Activated CD4-positive, alpha-beta T cell treated with anti-CD3 and anti-CD28 coated beads, Interleukin-10, Interleukin-2, amounts not matched to agents 100 ng/mL and 50 ng/mL, durations not matched to agents 16 hours and 8 hours (primary cell): ENCODE results near the gene OGT.
"Not testable (repeated sequence)": the region's sequence is repeated elsewhere in the genome, so short reads cannot be mapped to it uniquely, and the experiment has no call there.

ENCODE experiments used
- DNase-seq: peaks from one replicate; pipeline ENCODE4 v3.0.0-alpha.2; 2020

Gene OGT

DNA sequence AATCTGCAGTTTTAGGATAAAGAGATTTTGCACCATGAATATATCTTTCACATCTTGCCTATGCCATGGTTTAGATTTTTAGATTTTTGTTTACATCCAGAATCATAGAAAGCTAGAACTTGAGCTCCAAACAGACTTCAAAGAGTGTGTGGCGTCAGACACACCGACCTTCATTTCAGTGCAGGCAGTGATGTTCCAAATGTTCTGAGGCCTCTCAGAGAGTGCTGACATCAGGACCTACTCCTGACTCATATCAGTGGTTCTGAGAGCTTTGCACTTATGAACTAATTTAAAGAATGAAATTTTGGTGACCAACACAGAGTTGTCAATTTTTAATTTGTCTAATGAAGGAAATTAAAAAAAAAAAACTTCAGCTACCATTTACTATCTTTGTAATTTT lies 67.1 kb downstream of the OGT start:
- DNase-seq: no peak

DNA sequence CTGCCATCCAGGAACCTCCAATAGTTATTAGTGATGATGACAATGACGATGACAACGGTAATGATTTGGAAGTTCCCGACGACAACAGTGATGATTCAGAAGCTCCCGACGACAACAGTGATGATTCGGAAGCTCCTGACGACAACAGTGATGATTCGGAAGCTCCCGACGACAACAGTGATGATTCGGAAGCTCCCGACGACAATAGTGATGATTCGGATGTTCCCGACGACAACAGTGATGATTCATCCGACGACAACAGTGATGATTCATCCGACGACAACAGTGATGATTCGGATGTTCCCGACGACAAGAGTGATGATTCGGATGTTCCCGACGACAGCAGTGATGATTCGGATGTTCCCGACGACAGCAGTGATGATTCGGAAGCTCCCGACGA lies 70.7 kb downstream of the OGT start:
- no peak for DNase-seq

DNA sequence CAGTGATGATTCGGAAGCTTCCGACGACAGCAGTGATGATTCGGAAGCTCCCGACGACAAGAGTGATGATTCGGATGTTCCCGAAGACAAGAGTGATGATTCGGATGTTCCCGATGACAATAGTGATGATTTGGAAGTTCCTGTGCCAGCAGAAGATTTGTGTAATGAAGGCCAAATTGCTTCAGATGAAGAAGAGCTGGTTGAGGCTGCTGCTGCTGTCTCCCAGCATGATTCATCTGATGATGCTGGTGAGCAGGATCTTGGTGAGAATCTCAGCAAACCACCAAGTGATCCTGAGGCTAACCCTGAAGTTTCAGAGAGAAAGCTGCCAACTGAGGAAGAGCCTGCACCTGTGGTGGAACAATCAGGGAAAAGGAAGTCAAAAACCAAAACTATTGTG lies 71.2 kb downstream of the OGT start:
- DNase-seq: no peak

DNA sequence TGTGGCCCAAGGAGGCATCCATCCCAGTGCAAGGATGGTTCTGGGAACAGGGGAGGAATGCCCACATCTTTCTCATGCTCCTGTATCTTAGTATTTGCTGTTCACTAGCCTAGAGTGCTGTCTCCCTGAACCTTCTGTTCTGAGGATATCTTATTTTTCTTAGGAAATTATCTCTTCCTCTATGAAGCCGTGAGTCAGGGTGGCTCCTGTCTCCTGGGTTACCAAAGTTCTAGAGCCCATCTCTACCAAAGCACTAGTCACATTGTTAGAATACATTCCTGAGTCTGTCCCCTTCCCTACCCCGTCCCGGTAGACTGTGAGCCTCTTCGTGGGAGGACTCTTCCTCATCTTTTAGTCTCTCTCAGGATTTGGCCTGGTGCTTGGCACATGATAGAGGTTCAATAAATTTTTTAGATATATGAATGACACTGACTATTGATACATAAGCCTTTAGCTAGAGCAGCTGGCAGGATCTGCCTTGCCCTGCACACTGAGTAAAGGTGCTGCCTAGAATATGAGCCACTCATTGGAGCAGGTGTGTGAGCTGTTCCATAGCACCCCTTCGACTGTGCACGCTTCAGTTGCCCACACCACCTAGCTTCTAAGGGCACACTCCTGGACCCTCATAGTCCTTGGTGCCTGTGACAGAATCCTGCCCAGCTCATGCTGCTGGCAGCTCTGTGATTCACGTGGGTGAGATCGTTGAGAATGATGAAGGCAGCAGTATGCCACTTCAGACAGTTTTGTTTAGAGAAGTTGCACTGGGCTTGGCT lies 72.1 kb downstream of the OGT start:
- no peak for DNase-seq

GRCh38 chrX:71606536-71607216 lies 73.8 kb downstream of the OGT start:
- peak; percentile 21 for DNase-seq

GRCh38 chrX:71607488-71607887 lies 74.6 kb downstream of the OGT start:
- DNase-seq: no peak

GRCh38 chrX:71609095-71609750 lies 76.3 kb downstream of the OGT start:
- DNase-seq: peak; percentile 21

DNA sequence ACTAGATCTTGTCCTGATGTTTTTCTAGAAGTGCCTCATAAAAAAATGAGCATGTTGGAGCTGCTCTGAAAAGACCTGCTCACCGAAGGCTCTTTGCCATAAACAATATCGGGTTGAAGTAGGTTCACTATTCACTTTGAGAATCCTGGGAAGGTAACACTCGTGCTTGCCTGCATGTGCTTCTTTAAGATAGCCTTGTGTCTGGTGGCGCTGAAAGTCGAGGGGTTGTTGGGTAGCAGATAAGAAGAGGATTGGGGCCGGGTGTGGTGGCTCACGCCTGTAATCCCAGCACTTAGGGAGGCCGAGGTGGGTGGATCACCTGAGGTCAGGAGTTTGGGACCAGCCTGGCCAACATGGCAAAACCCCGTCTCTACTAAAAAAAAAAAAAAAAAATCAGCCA lies 78.8 kb downstream of the OGT start:
- not testable (repeated sequence) for DNase-seq

- no peak for DNase-seq
Measured at GRCh38 chrX:71612256-71612655, 79.4 kb downstream of the OGT start.

GRCh38 chrX:71615056-71615455 lies 82.2 kb downstream of the OGT start:
- no peak for DNase-seq

GRCh38 chrX:71615954-71616353 lies 83.0 kb downstream of the OGT start:
- DNase-seq: peak; percentile 58

DNA sequence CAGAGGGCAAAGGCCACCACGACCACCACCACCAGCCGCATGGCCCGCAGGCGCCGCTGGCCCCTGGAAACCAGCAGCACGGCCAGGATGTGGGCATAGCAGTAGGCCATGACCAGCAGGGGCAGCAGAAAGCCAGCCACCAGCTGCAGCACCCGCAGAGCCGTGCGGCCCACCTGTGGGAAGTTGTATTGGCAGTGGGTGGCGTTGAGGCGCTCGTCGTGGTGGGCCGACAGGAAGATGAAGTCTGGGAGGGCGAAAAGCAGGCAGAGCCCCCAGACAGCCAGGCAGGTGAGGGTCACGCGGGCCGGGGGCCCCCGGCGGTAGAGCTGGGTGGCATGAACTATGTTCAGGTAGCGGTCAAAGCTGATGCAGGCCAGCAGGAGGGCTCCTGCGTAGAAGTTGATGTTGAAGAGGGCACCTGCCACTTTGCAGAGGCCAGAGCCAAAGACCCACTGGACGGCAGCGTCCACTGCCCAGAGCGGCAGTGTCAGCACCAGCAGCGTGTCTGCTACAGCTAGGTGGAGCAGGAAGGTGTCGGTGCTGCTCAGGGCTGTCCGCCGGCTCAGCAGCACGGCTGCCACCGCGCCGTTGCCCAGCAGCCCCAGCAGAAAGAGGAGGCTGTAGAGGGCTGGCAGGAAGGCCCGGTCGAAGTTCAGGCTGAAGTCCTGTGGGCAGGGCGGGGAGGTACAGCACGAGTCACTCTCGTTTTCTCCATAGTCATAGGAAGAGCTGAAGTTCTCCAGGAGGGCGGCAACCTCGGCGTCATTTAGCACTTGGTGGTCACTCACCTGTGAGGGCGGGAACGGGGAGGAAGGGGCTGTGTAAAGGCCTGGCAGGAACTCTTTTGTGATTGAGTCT lies 84.0 kb downstream of the OGT start:
- peak; percentile 45 for DNase-seq

DNA sequence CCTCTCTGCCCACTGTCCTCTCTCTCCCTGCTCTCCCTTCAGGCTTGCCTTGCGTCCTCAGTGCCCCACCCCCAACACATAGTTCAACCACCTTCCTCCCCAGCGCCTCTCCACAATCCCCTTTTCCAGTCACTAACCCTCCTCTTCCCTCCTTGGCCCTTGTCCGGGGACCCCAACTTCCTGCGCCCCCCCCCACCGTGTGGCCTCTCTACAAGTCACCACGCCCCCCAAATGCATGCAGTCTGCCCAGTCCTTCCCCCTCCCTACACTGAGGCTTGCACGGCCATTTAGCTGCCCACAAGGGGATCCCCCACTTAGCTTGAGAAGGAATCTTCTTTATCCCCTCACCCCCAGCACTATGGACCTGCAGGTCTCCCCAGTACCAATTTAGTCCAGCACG lies 84.8 kb downstream of the OGT start:
- DNase-seq: no peak

GRCh38 chrX:71618303-71618721 lies 85.4 kb downstream of the OGT start, which contains the start of gene CXCR3:
Gene CXCR3, minus strand, starts transcription at chrX:71618511. Its CDS starts 62 bp downstream, at chrX:71618449.
- peak; percentile 93 for DNase-seq

DNA sequence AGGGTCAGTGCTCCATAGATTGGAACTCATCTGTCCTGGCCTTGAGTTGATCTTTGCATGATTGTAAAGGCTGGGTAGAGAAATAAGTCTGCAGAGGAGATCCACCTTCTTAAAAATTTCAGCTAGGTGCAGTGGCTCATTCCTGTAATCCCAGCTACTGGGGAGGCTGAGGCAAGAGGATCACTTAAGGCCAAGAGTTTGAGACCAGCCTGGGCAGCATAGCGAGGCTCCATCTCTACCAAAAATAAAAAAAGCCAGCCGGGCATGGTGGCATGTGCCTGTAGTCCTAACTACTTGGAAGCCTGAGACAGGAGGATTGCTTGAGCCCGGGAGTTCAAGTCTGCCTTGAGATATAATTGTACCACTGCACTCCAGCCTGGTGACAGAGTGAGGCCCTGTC lies 85.9 kb downstream of the OGT start:
- no peak for DNase-seq

GRCh38 chrX:71619193-71619592 lies 86.3 kb downstream of the OGT start:
- DNase-seq: peak; percentile 64

- no peak for DNase-seq
Measured at GRCh38 chrX:71619986-71620385, 87.1 kb downstream of the OGT start.

GRCh38 chrX:71621603-71622002 lies 88.7 kb downstream of the OGT start:
- DNase-seq: no peak

DNA sequence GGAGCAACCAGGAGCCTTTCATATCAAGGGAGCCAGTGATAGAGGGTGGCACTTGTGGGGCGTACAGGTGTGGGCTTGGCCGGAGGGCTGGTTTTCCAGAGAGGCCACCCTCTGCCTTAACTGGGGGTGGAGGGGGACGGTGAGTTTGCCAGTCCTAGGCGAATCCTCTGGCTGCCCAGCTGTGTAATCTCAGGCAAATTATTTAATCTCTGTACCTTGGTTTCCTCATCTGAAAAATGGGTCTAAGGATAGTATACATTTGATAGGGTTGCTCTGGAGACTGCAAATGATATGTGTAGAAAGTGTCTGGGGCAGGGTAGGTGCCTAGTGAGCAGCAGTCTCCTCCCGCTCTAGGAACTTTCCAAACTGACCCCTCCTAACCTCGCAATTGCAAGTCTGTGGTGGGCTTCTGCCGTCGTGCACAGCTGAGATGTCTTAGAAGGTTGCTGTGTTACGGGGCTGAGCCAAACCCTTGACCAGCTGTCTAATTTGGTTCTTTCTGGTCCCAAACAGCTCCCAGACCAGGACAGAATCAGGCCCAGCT lies 89.2 kb downstream of the OGT start:
- no peak for DNase-seq

DNA sequence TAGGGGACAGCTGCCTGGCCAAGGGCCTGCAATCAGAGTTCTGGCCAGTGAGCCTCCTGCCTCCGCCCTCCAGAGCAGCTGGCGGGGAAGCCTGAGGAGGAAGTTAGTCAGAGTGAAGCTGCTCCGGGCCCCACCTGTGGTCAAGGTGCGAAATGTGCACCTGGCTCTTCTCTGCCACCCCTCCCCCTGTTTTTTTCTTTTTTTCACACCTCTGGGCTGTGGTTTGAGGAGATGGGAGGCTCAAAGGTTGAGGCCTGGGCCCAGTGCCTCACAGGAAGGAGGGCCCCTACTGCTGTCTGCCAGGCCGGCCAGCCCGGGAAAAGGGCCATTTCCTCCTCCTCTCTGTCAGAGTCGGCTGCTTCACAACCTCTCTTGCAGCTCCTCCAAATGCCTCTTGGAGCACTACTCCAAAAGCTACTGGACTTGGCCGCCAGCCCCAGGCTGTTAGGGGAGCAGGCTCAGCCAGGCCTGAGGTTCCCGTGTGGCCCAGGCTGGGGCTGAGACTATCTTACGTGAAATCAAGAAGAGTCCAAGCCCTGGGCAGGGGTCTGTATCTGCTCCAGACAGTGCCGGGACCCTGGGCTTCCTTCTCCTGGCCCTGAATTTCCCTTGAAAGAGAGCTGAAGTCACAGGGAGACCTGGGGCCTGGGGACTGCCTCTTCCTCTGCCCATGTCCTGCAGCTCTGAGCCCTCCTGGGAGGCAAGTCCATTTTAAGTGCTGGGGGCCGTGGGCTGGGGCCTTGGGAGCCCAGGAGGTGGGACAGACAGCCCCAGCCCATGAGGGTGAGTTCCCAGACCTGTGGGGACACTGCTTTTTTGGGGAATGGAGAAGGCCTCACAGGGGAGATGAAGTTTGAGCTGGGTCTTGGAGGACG lies 89.9 kb downstream of the OGT start:
- DNase-seq: peak; percentile 92

- no peak for DNase-seq
Measured at GRCh38 chrX:71623714-71624113, 90.8 kb downstream of the OGT start.

DNA sequence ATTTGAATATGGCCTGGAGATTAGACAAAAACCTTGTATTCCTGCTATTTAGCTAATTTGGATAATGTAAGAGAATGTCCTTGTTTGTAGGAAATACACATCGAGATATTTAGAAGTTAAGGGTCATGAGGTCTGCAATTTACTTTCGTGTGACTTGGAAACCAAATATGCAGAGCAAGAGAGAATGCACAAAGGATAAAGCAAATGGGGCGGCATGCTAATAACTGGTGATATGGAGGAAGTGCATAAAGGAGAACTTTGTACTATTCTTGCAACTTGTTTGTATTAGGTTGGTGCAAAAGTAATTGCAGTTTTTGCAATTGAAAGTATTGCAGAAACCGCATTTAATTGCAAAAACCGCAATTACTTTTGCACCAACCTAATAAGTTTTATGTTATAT lies 92.6 kb downstream of the OGT start:
- no peak for DNase-seq
